GM13976 (cell line): ENCODE measurements around the gene SLC12A3.
"Not testable (repeated sequence)": the region's sequence is repeated elsewhere in the genome, so short reads cannot be mapped to it uniquely, and the experiment has no call there.

Experiments used
- DNase-seq: peaks from one replicate; pipeline ENCODE4 v3.0.0; 2012; ENCODE audit warnings: low spot score
- CTCF ChIP-seq: IDR thresholded peaks from 2 replicates; pipeline ENCODE4 v1.5.1; 2012; ENCODE audit warnings: borderline replicate concordance, mild to moderate bottlenecking; ENCODE audit not compliant: insufficient read depth; ENCODE audit errors: extremely low read depth, missing control alignments, control extremely low read depth
- in situ Hi-C: fragments of 300-500 bp; cut with MboI; formaldehyde crosslinking; loops from one replicate; pipeline ENCODE4 v1.12.0; 2022; ENCODE audit warnings: low sequenced_read_pairs, mixed read lengths, inconsistent platforms; ENCODE audit not compliant: unreplicated experiment

The SLC12A3 gene

GRCh38 chr16:56933828-56934598 lies 69.0 kb downstream of the SLC12A3 start:
- no peak for DNase-seq
- TF ChIP-seq CTCF, result no peak
- in situ Hi-C loops, result no loop called here

DNA sequence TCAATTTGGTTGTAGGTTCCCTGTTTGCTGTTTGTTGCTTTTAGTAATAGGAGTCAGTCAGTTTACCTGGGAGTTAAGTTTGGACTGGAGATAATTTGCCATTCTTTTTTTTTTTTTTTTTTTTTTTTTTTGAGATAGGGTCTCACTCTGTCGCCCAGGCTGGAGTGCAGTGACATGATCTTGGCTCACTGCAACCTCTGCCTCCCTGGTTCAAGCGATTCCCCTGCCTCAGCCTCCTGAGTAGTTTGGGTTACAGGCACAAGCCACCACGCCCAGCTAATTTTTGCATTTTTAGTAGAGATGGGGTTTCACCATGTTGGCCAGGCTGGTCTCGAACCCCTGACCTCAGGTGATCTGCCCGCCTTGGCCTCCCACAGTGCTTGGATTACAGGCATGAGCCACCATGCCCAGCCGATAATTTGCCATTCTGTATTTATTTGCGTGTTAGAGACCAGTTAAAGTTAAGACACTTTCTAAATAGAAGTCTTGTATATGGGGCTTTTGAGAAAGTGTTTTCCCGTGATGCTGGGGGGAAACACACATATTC lies 69.7 kb downstream of the SLC12A3 start:
- in situ Hi-C loops, DNase-seq: not testable (repeated sequence)

GRCh38 chr16:56935201-56935600 lies 70.2 kb downstream of the SLC12A3 start:
- no peak for TF ChIP-seq CTCF
- in situ Hi-C loops, result no loop called here
- no peak for DNase-seq

DNA sequence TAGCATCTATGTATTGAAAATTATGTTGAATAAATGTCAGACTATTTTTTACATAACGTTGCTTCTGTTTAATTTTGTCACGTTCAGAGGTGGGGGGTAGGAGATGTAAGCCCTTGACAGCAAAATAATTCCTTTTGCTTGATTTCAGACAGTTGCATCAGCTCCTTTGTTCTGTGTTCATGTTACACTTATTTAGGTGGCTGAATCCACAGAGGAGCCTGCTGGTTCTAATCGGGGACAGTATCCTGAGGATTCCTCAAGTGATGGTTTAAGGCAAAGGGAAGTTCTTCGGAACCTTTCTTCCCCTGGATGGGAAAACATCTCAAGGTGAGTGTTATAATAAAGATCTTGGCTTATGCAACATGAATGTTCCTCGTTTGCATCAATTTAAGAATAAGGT lies 71.5 kb downstream of the SLC12A3 start:
- no peak for TF ChIP-seq CTCF
- no peak for DNase-seq
- in situ Hi-C loops, result no loop called here

DNA sequence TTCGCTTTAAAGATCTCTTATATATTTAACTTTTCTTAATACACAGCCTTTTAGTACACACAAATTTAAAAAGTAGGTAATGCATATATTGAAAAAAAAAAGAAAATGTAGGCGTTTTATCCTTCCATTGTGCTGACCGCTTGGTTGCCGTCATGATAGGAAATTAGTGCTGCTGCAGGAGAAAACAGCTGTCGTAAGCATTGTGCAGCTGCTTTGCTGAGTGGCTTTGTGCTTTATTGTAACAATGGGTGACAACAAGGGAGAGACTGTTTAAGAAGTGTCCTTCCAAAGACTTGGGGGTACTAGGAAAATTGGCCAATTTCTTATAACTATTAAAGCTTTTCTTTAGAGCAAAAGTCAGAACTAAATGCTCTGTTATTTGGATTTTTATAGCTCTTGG lies 71.9 kb downstream of the SLC12A3 start:
- in situ Hi-C loops, result no loop called here
- DNase-seq, result no peak
- TF ChIP-seq CTCF, result no peak

DNA sequence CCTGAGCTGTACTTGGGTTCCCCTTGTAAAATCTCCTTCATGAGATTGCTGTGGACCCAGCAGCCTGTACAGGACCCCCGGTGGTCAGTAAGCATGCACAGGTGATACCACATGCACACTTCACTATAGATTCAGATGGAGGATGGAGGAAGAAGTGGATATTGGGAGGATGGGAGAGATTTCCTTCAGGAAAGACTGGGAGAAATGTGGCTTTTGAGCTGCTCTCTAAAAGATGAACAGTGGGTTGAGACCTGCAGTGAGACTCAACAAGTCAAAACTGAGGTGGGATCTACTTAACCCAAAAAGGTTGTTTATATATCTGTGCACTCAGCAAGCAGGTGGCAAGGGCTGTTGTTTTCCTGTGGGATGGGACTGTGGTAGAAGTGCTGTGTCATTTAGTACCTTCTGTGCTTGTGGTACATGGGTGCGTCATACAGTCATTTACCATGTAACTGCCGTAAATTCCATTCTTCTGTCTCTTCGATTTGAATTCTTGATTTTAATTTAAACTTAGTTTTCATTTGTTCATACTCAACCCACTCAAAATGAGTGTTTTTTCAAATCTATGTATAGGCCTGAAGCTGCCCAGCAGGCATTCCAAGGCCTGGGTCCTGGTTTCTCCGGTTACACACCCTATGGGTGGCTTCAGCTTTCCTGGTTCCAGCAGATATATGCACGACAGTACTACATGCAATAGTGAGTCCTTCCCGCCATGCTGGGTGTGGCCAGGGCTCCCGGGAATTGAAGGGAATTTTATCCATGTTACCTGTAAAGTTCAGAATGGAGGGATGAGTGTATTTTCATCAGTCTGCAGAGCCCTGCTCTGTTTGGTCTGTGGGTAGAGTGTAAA lies 73.9 kb downstream of the SLC12A3 start:
- in situ Hi-C loops, result no loop called here
- DNase-seq, result no peak
- no peak for TF ChIP-seq CTCF

DNA sequence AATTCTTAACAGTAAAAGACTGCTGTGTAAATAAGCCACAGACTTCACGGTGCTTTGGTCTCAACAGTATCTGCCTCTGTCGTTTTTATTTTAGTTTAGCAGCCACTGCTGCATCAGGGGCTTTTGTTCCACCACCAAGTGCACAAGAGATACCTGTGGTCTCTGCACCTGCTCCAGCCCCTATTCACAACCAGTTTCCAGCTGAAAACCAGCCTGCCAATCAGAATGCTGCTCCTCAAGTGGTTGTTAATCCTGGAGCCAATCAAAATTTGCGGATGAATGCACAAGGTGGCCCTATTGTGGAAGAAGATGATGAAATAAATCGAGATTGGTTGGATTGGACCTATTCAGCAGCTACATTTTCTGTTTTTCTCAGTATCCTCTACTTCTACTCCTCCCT lies 74.8 kb downstream of the SLC12A3 start:
- in situ Hi-C loops, result no loop called here
- TF ChIP-seq CTCF, result no peak
- DNase-seq, result no peak
